ENCODE results near the gene MDGA2.

MDGA2 gene

GRCh38 chr14:47155395-47155794, 520.0 kb downstream of the MDGA2 start:
- in situ Hi-C loops (cut with HindIII; ENCODE audit: low sequenced_read_pairs): no loop called here

DNA sequence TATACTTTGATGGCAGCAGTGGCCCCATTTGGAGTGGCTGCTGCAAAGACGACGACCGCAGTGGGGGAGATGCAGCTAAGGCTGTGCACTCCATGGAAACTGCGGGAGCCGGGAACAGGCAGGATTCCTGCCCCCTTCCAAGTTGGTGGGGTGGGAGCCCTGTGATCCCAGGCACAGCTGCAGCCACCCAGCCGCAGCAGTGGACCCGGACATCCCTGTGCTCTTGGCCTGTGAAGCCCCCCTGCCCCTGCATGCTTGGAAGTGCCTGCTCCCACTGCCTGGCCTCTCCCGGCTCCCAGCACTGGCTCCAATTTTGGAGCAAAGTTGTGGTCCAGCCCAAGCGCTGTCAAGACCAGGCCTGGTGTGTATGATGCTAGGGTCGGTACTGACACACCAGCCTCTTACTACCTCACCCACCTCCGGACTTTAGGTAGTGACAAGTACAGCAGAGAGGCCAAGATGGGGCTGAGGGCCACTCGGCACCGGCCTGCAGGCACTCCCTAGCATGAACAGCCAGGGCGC, 521.1 kb downstream of the MDGA2 start:
- in situ Hi-C loops (cut with HindIII; ENCODE audit: low sequenced_read_pairs): no loop called here

GRCh38 chr14:47153746-47154145, 521.7 kb downstream of the MDGA2 start:
- in situ Hi-C loops (cut with HindIII; ENCODE audit: low sequenced_read_pairs): no loop called here

GRCh38 chr14:47150267-47150666, 525.1 kb downstream of the MDGA2 start:
- in situ Hi-C loops (cut with HindIII; ENCODE audit: low sequenced_read_pairs): no loop called here

DNA sequence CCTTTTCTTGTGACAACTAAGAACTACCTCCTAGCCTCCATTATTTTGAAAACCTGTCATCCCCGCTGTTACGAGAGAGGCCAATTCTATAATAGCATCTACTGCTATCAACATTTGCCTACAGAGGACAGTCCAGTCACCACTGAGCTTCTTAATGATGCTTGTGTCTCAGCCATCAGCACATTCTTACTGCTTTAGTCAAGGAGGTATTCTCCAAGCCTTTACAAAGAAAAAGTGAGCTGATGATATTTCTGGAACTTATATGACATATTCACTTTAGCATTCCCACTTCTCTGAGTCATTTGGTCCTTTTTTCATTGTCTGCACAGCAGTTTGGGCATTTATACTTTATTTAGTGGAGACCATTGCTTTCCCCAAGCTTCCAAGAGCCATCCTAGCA, 526.1 kb downstream of the MDGA2 start:
- in situ Hi-C loops (cut with HindIII; ENCODE audit: low sequenced_read_pairs): no loop called here

DNA sequence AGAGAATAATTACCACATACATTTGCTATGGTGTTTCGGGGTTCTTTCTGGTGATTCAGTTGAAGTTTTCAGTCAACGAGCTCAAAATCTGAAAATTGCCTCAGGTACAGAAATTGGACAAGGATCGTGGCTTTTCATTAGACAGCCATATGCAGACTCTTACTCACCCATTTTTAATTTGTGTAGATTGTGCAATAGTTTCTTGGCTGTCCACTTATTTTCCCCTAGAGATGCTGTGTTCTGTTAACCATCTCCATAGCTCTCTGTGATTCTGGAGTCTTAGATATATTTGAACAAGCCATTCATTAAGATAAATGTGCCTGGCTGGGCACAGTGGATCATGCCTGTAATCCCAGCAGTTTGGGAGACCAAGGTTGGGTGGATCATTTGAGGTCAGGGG, 526.7 kb downstream of the MDGA2 start:
- in situ Hi-C loops (cut with HindIII; ENCODE audit: low sequenced_read_pairs): no loop called here

GRCh38 chr14:47120645-47121044, 554.8 kb downstream of the MDGA2 start:
- in situ Hi-C loops (cut with HindIII; ENCODE audit: low sequenced_read_pairs): no loop called here

- in situ Hi-C loops (cut with HindIII; ENCODE audit: low sequenced_read_pairs): no loop called here
Observed at GRCh38 chr14:47103771-47104170, 571.6 kb downstream of the MDGA2 start.

DNA sequence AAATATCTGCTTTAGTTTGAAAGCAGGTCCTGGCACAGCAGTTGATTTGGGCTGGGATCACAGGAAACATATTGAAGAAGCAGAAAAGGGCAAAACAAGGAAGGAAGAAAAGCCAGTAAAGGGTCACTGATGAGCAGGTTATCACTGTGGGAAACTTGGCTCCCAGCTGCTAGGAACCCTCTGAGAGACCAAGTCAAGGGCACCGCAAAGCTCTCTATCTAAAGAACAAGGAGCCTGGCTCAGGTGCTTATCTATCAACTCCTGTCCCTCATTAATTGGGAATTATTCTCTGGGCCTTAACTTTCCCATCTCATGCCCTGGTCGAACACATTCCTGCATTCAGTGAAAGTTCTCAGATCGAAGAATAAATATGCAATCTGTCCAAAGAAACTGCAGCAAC, 572.9 kb downstream of the MDGA2 start:
- in situ Hi-C loops (cut with HindIII; ENCODE audit: low sequenced_read_pairs): no loop called here

DNA sequence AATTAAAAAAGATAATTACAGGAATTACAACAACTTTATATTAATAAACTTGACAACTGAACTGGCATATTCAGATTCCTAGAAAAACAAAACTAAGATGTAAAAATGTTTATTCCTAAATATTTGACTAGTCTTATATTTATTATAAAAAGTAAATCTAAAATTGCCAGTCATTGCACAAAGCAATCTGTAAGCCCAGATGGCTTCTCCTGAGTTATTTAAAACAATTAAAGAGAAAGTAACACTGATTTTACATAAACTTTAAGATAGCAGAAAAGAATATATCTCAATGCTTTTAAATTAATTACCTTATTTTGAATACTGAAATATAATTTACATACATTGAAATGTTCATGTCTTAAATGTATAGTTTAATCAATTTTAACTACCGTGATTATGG, 589.7 kb downstream of the MDGA2 start:
- in situ Hi-C loops (cut with HindIII; ENCODE audit: low sequenced_read_pairs): no loop called here

DNA sequence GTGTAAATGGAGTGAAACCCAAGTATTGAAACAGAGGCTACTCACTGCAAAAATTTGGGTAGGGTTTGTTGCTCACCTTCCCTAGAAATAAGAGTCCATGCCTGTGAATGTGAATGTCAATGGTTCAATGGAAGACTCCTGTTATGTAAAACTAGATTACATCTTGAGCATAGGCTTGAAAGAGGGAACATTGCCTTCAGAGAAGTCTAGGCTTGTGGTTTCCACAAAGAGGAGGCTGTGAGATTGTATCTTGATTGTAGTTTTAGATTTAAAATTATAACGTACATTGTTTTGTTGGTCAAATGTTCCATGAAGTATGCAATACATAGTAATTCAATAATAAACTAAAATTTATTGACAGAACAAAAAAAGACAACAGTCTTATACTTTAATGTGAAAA, 610.1 kb downstream of the MDGA2 start:
- in situ Hi-C loops (cut with HindIII; ENCODE audit: low sequenced_read_pairs): no loop called here

DNA sequence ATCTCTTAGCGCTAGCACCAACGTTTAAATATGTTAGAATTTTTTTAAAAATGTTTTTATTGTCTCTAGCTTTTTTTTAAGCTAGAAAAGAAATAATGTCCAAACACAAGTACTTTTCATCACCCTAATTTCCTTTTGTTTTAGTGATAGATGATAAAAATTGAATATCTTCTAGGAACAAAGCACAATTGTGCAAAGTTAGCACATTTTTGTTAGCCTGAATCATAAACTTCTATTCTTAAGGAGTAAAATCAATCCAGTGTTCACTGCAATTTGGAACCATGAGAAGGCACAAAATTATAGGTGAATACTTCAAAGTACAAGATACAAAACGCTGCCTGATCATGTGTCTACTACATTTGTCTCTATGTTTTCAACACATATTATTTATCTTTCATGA, 615.4 kb downstream of the MDGA2 start:
- in situ Hi-C loops (cut with HindIII; ENCODE audit: low sequenced_read_pairs): no loop called here

- in situ Hi-C loops (cut with HindIII; ENCODE audit: low sequenced_read_pairs): no loop called here
Observed at GRCh38 chr14:47057364-47057763, 618.0 kb downstream of the MDGA2 start.

DNA sequence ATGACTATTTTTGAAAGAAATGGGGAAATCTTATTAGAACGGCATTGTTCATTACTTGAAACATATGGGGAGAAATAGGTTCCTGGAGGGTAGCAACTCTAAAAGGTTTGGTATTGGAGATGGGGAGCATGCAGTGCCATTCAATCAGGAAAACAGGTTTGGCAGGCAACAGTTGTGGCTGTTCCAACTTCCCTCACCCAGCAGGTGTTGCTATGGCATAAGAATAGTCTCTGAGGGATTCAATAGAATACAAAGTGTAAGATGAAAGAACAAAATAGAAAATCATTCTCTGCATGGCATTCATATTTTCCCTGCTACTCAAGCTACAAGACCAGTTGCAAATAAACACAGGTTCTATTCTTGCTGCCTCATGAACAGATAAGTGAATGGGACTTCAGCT, 630.6 kb downstream of the MDGA2 start:
- in situ Hi-C loops (cut with HindIII; ENCODE audit: low sequenced_read_pairs): no loop called here

- in situ Hi-C loops (cut with HindIII; ENCODE audit: low sequenced_read_pairs): no loop called here
Observed at GRCh38 chr14:47040550-47040949, 634.9 kb downstream of the MDGA2 start.

DNA sequence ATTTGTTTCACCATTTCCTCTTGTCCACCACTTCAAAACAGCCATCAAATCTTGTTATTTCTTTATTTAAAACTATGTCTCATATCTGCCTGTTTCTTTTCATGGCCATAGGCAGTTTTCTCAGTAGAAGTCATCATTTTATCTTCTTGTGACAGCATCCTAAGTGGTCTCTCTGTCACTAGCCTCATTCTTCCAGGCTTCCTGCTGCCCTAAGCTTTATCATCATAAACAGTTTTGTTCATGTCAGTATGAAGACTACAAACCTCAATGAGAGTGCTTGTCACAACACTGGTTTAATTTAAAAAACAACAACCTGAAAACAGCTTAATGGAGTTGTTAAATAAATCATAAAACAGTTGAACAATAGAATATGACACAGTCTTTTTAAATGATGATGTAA, 636.1 kb downstream of the MDGA2 start:
- in situ Hi-C loops (cut with HindIII; ENCODE audit: low sequenced_read_pairs): no loop called here

GRCh38 chr14:47022721-47023120, 652.7 kb downstream of the MDGA2 start:
- in situ Hi-C loops (cut with HindIII; ENCODE audit: low sequenced_read_pairs): no loop called here

GRCh38 chr14:47020500-47020899, 654.9 kb downstream of the MDGA2 start:
- in situ Hi-C loops (cut with HindIII; ENCODE audit: low sequenced_read_pairs): no loop called here

- in situ Hi-C loops (cut with HindIII; ENCODE audit: low sequenced_read_pairs): no loop called here
Observed at GRCh38 chr14:47012533-47013280, 662.7 kb downstream of the MDGA2 start.

DNA sequence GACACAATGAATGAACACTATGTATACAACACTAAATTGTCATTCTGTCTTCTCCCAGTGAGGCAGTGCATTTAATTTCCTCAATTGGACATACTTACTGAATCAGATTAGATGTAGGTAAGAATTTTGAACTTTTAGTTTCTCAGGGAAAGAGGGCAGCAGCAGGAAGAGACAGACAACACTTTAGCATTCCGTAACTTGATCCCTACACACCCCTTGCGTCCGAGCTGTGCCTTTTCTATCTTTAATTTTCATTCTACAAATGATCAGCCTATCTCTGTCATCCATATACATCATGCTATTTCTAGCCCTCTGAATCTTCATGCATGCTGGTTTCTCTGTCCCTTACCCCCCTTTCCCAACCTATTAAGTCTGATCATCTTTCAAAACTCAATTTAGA, 665.8 kb downstream of the MDGA2 start:
- in situ Hi-C loops (cut with HindIII; ENCODE audit: low sequenced_read_pairs): no loop called here

- in situ Hi-C loops (cut with HindIII; ENCODE audit: low sequenced_read_pairs): no loop called here
Observed at GRCh38 chr14:47008732-47009131, 666.7 kb downstream of the MDGA2 start.

GRCh38 chr14:46999661-47000060, 675.7 kb downstream of the MDGA2 start:
- in situ Hi-C loops (cut with HindIII; ENCODE audit: low sequenced_read_pairs): no loop called here

- in situ Hi-C loops (cut with HindIII; ENCODE audit: low sequenced_read_pairs): no loop called here
Observed at GRCh38 chr14:46989566-46989965, 685.8 kb downstream of the MDGA2 start.
